Nephron (organoid): Measurements from ENCODE around the gene TSPAN13.

Experiments
- H3K27ac Mint-ChIP-seq, 3 experiments: 2 replicates each; pipeline ENCODE4 v1.8.0; 2020; ENCODE audit warnings: mixed read lengths in 3 of 3, mild to moderate bottlenecking in 2 of 3, moderate library complexity in 1 of 3
- H3K27me3 Mint-ChIP-seq: 2 replicates; pipeline ENCODE4 v1.8.0; 2021; ENCODE audit warnings: low read depth, mild to moderate bottlenecking, moderate library complexity, mixed read lengths
- H3K36me3 Mint-ChIP-seq: 2 replicates; pipeline ENCODE4 v1.8.0; 2020; ENCODE audit warnings: low read depth, mixed read lengths
- H3K4me1 Mint-ChIP-seq: 2 replicates; pipeline ENCODE4 v1.8.0; 2020; ENCODE audit warnings: mixed read lengths
- H3K4me3 Mint-ChIP-seq, 3 experiments: 2 replicates each; pipeline ENCODE4 v1.8.0; 2020; ENCODE audit warnings: mild to moderate bottlenecking in 3 of 3, mixed read lengths in 3 of 3, moderate library complexity in 2 of 3
- H3K9me3 Mint-ChIP-seq: 2 replicates; pipeline ENCODE4 v1.8.0; 2020; ENCODE audit warnings: mixed read lengths
- CTCF ChIP-seq, 3 experiments: fragments of 200-600 bp; sonication (generic); IDR thresholded peaks; one replicate each; pipeline ENCODE4 v1.5.0; 2021; ENCODE audit warnings: antibody characterized with exemption in 3 of 3; ENCODE audit not compliant: unreplicated experiment in 3 of 3

The TSPAN13 gene

GRCh38 chr7:16712916-16713315, 40.6 kb upstream of the TSPAN13 start:
- H3K36me3 Mint-ChIP-seq = peaks cover 9% of the 10 kb centered on the region
- H3K4me3 Mint-ChIP-seq = no peak overlapping the region
- TF ChIP-seq CTCF (IDR thresholded peaks at IDR 0.05; ENCODE audit: unreplicated experiment in 3 of 3) = no peak
- H3K4me1 Mint-ChIP-seq = no peaks in the 10 kb centered on the region
- no peaks in the 10 kb centered on the region for H3K9me3 Mint-ChIP-seq
- H3K27ac Mint-ChIP-seq = no peak overlapping the region
- no peaks in the 10 kb centered on the region for H3K27me3 Mint-ChIP-seq

DNA sequence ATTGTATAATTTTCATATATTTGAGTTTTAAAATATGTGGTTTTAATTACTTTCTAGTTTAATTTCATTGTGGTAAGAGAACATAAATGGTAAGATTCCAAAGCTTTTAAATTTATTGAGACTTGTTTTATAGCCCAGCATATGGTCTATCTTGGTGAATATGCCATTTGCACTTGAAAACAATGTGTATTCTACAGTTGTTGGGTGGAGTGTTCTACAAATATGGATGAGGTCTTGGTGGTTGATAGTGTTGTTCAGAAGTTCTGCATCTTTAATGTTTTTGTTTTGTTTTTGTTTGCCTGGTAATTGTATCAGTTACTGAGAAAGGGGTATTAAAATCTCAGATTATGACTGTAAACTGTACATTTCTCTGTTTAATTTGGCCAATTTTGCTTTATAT, 37.6 kb upstream of the TSPAN13 start:
- no peak overlapping the region for H3K4me3 Mint-ChIP-seq
- H3K4me1 Mint-ChIP-seq = peaks cover 13% of the 10 kb centered on the region
- H3K9me3 Mint-ChIP-seq = no peaks in the 10 kb centered on the region
- H3K36me3 Mint-ChIP-seq = peaks cover 6% of the 10 kb centered on the region
- H3K27ac Mint-ChIP-seq = no peak overlapping the region
- no peak for TF ChIP-seq CTCF (IDR thresholded peaks at IDR 0.05; ENCODE audit: unreplicated experiment in 3 of 3)
- no peaks in the 10 kb centered on the region for H3K27me3 Mint-ChIP-seq

- Mint-ChIP-seq H3K4me1 (peaks cover 13% of the 10 kb centered on the region), H3K4me3 (no peak overlapping the region), H3K27ac (no peak overlapping the region), H3K9me3 (no peaks in the 10 kb centered on the region), H3K27me3 (no peaks in the 10 kb centered on the region), H3K36me3 (no peaks in the 10 kb centered on the region)
- TF ChIP-seq CTCF (IDR thresholded peaks at IDR 0.05; ENCODE audit: unreplicated experiment in 3 of 3) = no peak
Observed at GRCh38 chr7:16718111-16718656, 35.4 kb upstream of the TSPAN13 start.

DNA sequence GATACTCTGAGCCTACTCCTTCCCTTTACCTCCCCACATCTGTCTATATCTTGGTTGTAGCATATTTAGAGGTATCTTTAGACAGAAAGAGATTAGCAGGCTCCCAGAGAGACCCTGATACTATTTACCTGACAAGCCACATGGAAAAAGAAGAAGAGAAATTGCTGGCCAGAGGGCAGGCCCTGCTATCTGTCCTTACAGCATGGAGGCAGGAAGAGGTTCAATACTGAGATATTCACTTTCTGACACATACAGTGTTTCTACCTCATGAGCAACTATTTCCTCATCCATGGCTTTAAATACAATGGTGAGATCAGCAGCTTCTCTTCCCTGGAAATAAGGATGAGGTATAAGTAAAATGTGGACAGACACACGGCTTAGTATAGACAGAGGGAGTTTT, 33.9 kb upstream of the TSPAN13 start:
- TF ChIP-seq CTCF (IDR thresholded peaks at IDR 0.05; ENCODE audit: unreplicated experiment in 3 of 3) = no peak
- Mint-ChIP-seq H3K4me1 (peaks cover 13% of the 10 kb centered on the region), H3K27me3 (no peaks in the 10 kb centered on the region), H3K4me3 (no peak overlapping the region), H3K36me3 (no peaks in the 10 kb centered on the region), H3K9me3 (no peaks in the 10 kb centered on the region), H3K27ac (peak overlapping the region in 2 of 3 experiments; percentile 54 to 67)

GRCh38 chr7:16721541-16721940, 32.0 kb upstream of the TSPAN13 start:
- H3K9me3 Mint-ChIP-seq = no peaks in the 10 kb centered on the region
- no peaks in the 10 kb centered on the region for H3K27me3 Mint-ChIP-seq
- H3K4me1 Mint-ChIP-seq = peaks cover 13% of the 10 kb centered on the region
- H3K4me3 Mint-ChIP-seq = no peak overlapping the region
- H3K27ac Mint-ChIP-seq = no peak overlapping the region
- H3K36me3 Mint-ChIP-seq = no peaks in the 10 kb centered on the region
- no peak for TF ChIP-seq CTCF (IDR thresholded peaks at IDR 0.05; ENCODE audit: unreplicated experiment in 3 of 3)

DNA sequence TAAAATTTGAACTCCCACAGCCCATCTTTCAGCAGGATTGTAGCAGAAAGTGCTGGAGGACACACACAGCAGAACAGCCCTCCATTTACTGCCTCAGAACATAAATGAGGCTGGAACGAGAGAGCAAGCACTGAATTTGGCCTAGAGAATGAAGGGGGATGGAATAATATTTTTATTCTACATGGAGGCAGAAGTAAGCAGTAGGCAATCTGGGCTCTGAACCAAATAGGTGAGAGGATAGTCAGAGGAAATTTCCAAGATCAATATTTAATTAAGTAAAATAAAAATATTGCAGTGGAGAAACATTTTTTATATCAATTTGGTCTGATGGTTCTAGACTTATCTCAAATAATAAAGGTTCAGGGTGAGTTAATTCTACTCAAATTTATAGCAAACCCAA, 29.2 kb upstream of the TSPAN13 start:
- H3K36me3 Mint-ChIP-seq = no peaks in the 10 kb centered on the region
- no peak overlapping the region for H3K27ac Mint-ChIP-seq
- no peaks in the 10 kb centered on the region for H3K9me3 Mint-ChIP-seq
- no peak overlapping the region for H3K4me3 Mint-ChIP-seq
- H3K27me3 Mint-ChIP-seq = no peaks in the 10 kb centered on the region
- H3K4me1 Mint-ChIP-seq = peaks cover 6% of the 10 kb centered on the region
- no peak for TF ChIP-seq CTCF (IDR thresholded peaks at IDR 0.05; ENCODE audit: unreplicated experiment in 3 of 3)
